Measurements from ENCODE around the gene ANTKMT.

- TF ChIP-seq, protein P1, sequence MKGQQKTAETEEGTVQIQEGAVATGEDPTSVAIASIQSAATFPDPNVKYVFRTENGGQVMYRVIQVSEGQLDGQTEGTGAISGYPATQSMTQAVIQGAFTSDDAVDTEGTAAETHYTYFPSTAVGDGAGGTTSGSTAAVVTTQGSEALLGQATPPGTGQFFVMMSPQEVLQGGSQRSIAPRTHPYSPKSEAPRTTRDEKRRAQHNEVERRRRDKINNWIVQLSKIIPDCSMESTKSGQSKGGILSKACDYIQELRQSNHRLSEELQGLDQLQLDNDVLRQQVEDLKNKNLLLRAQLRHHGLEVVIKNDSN (IDR thresholded peaks at IDR 0.05) = no peak
- TF ChIP-seq EP300 (IDR thresholded peaks at IDR 0.05; ENCODE audit: borderline replicate concordance) (no peak), RAD21 (IDR thresholded peaks at IDR 0.05; ENCODE audit: low read depth) (no peak), TCF12 (IDR thresholded peaks at IDR 0.05; ENCODE audit: low read depth) (no peak), TEAD4 (IDR thresholded peaks at IDR 0.05) (no peak)
- TF ChIP-seq, protein P2, sequence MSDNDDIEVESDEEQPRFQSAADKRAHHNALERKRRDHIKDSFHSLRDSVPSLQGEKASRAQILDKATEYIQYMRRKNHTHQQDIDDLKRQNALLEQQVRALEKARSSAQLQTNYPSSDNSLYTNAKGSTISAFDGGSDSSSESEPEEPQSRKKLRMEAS (IDR thresholded peaks at IDR 0.05) = no peak
Measured at GRCh38 chr16:723695-724094, 2.7 kb downstream of the ANTKMT start.
